Muscle of back (tissue), 11 donors: ENCODE measurements around the gene TP53TG5. TPM values are rescaled to one million over a fixed set of nuclear protein-coding genes. Genes with fewer than 3 reads are reported as not detected.
"Not testable (repeated sequence)": the region's sequence is repeated elsewhere in the genome, so short reads cannot be mapped to it uniquely, and the experiment has no call there.

ENCODE experiments used
- DNase-seq, 3 donors: peaks; one replicate each; pipeline versions ENCODE4 v3.0.0 to v3.0.0-alpha.2; 2013
- polyA plus RNA-seq, 10 donors: library from polyadenylated mRNA; unstranded; fragments of 120-200 nt; gene quantifications; one replicate each; pipeline ENCODE4 v1.2.1, GENCODE V29; 2013; ENCODE audit not compliant: insufficient read length in 10 of 10

The TP53TG5 gene
- polyA plus RNA-seq, 10 donors, result 0.41 to 1.4 (median 0.68) TPM

DNA sequence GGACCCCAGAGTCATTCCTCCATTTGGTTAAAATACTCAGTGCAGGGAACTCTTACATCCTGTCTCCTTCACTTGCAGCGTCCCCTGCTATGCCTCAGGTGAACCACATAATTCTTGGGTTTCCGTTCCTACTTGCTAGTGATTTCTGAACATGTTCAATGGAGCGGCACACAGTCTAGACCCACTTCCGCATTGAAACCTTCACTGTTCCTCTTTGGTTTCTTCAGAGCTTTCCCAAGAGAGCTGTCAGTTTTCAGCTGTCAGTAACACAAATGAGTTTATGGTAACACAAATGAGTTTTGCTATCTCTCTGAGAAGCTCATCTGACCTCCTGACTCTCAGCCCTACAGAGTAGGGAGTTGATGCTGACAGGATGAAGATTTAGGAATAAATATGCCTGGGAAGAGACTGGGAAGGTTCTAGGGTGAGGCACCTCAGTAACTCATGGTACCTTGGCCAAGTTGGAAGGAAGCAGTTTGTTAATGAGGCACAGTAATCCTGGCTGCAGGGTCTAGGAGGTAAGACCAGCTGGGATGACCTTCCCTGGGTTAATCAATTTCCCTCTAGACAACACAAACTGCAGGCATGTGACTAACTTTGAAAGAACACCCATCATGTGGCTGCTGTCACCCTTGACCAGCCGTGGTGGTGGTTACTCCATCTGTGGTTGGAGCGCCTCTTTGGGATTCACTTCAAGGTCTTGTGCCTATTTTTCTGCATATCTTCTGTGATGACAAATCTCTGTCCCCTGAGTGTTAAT, 9.7 kb downstream of the TP53TG5 start:
- DNase-seq, result peak in 1 of 3 donors; percentile 24

DNA sequence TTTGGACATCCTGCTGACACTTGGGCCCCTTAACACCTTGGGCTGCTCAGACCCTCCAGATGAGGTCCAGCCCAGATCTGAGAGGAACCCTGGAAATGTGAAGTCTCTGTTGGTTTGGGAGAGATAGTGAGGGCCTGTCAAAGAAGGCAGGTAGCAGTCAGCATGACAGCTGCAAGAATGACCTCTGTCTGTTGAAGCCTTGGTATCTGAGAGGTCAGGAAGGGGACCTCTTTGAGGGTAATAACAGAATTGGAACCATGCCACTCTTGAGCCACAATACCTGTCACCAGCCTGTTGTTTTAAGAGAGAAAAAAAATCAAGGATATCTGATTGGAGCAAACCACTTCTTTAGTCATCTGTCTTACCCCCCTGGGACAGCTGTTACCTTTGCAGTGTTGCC, 11.0 kb downstream of the TP53TG5 start:
- no peak for DNase-seq

DNA sequence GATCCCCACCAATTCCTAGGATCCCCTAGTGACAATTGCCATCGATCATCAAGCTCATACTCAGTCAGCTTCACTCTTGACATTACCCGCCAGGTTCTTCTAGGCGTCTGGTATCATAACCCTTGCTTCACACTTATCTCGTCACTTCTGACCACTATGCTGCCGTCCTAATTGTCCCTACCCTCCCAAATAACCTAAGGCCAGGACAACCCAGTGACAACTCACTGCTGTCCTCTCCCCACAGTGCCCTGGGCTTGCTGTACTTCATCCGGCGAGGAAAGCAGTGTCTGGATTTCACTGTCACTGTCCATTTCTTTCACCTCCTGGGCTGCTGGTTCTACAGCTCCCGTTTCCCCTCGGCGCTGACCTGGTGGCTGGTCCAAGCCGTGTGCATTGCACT, 11.5 kb downstream of the TP53TG5 start:
- no peak for DNase-seq

DNA sequence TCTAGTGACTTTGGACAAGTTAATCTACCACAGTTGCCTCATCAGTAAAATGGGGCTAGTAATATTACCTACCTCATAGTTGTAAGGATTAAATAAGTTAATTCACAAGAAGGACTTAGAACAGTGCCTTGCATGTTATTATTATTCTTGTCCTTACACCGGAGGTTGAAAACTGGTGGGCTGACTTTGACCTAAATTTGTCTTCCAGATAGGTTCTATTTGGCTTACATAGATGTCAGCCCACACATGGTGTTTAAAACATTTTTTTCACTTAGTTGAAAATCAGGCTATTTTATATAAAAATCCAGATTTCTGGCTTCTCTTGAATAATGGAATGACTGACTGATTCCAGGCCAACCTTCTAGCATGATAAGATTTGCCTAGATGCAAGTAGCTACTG, 11.9 kb downstream of the TP53TG5 start:
- DNase-seq, result no peak

DNA sequence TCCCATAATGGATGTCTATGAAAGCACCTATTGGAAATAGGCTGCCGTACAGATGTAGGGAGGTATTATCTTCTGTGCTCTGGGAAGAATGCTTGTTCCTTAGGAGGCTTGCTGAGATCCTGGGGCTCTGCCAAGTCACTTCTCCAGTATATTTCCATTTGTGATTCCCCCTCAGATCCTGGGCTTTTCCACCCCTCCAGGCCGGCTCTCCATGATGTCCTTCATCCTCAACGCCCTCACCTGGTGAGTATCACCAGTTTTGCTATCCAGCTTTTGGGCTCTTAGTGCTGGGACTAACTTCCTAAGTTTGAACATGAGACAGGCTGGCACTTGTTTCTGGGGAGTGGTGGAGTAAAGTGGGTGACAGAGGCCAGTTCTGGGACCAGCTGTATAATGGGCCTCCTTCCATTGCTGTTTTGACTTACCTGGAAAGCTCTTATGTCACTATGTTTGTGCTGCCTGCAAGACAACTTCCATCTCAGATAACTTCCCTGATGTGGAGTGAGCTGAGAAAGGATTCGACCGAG, 12.6 kb downstream of the TP53TG5 start:
- no peak for DNase-seq

DNA sequence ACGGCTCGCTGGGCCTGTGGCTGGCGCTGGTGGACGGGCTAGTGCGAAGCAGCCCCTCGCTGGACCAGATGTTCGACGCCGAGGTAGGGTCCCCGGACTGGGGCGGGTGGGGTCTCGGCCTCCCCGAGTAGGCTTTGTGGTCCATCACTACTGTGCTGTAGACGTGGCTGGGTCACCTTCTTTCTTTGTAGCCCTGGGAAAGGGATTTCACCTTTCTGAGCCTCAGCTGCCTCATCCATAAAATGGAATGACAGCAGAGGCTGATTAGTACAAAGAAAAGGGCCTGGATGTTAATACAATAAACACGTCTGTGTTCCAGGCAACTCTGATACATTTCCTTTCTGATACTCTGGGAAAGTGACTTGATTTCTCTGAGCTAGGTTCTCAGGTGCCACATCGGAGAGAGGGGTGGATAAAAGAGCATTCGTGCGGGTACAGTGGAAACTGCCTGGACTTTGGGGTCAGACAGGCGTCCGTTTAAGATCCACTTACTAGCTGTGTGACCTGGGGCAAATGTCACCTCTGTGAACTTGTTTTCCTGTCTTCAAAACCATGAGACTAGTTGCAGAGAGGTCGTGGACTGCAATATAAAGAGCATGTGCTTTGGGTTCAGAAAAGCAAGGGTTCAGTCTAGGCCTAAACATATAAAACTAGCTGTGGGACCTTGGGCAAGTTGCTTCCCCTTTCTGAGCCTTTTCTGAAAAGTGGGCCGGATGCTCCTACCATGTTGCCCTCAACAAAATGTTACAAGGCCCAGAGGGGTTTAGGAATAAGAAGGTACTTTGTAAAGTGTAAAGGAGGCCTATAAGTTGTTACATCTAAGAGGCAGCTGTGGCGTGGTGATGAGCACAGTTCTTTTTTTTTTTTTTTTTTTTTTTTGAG, 14.3 kb downstream of the TP53TG5 start:
- DNase-seq, result no peak

- DNase-seq, result peak; percentile 99
Observed at GRCh38 chr20:45362804-45363610, 15.1 kb downstream of the TP53TG5 start, which contains the start of gene SYS1. Gene SYS1 (plus strand): TSS chr20:45363156. CDS start chr20:45363532, 376 bp downstream.

- DNase-seq, result no peak
Observed at GRCh38 chr20:45361793-45362192, 16.3 kb downstream of the TP53TG5 start.

DNA sequence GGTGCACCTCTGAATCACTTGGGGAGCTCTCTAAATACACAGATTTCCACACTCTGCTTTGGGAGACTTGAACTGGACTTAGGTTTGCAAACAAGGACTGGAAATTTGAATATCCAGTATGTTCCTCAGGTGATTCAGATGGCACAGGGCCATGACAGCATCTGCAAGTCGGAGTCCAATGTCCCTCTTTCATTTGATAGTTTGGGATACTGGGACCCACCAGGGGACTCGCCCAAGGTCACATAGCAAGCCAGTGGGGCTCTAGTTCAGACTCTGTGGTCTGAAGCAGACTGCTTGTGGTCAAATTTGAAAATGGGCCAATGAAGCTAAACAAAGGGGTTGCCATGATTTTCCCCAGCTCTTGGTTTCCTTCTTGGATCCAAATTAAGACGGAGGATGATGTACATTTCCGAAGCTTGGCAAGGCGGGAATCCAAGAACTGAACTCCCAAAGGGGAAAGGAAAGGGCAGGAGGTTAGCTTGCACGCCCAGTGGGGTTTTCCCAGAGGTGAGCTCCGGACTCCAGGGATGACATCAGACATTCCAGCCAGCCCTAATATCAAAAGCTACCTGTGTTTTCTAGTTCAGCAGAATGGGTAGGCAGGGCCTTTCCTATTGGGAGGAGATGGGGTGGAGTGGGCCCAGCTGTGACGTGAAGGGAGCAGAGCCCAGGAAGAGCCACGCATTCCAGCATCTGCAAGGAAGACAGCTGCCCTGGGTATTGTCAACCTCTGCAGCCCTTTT, 18.5 kb downstream of the TP53TG5 start:
- DNase-seq, result no peak

GRCh38 chr20:45359069-45359405, 19.1 kb downstream of the TP53TG5 start:
- DNase-seq, result no peak

GRCh38 chr20:45358282-45359068, 19.6 kb downstream of the TP53TG5 start:
- DNase-seq, result peak in 2 of 3 donors; percentile 40 to 67

- DNase-seq, result no peak
Observed at GRCh38 chr20:45355209-45356084, 22.7 kb downstream of the TP53TG5 start.

DNA sequence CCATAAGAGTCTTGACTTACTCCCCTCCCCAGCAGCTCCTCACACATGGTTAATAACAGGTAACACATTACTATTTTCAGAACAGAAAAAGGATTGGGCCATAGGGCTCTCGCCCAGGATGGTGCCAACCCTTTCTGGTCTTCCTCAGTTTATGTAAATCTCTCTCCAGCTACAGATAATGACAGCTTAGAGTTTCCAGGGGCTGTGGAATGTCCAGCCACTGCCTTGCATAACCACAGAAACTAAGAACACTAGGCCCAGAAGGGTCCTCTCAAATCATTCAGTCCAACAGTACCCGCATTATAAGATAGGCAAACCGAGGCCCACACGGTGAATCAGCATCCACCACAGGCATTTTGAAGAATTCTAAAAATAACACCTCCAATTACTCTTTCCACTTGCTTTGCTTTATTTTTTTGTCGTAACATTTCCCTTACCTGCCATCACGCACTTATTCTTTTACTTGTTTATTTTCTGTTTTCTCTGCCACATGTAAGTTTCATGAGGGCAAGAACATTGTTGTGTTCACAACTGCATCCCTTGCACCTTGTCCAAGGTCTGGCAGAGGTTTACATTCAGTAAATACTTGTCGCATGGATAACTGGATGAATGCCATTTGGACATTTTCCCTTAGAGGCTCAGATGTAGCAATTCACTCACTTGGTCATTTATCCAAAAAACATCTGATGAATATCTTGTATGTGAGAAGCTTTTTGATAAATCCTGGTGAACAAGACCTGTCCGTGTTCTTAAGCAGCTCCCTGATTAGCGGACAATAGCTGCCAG, 23.5 kb downstream of the TP53TG5 start:
- DNase-seq, result no peak

GRCh38 chr20:45353746-45354145, 24.4 kb downstream of the TP53TG5 start:
- DNase-seq, result no peak

GRCh38 chr20:45352729-45353128, 25.4 kb downstream of the TP53TG5 start:
- no peak for DNase-seq

GRCh38 chr20:45350795-45351194, 27.3 kb downstream of the TP53TG5 start:
- not testable (repeated sequence) for DNase-seq

- no peak for DNase-seq
Observed at GRCh38 chr20:45350217-45350616, 27.9 kb downstream of the TP53TG5 start.
